Measurements from ENCODE around the gene VPS33B.

The VPS33B gene

DNA sequence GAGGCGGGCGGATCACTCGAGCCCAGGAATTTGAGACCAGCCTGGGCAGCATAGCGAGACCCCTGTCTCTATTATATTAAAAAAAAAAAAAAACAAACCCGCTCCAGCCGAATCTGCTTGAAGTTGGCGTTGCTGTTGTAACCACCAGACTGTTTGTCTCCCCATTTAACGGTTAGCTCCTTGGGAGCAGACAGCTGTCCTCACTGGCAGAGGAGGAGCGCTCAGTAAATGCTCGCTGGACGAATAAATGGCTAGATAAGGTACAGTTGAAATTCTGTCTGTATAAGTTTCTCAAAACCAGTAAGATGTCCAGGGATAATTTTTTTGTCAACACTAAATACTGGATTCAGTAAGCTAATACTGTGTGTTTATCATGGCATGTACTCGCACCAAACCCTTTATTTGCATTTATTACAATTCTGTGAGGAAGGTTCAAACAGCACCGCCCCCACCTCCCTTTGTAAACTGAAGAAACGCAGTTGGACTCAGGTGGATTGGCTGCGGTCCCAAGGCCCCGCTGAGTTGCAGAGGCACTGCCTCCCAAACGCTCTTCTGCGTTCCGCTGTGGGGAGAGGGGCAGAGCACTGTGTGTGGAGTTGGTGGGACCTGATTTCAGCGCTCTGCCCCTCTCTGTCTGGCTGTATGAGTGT, 66.6 kb downstream of the VPS33B start:
- Histone ChIP-seq H3K9me3 (ENCODE audit: severe bottlenecking) (no peaks in the 10 kb centered on the region), H3K4me3 (ENCODE audit: low read depth, low read length) (peak overlapping the region; percentile 90), H3K27me3 (ENCODE audit: insufficient read depth, low read depth, severe bottlenecking) (no peaks in the 10 kb centered on the region), H3K36me3 (peaks cover 40% of the 10 kb centered on the region), H3K27ac (peak overlapping the region; percentile 97)
- TF ChIP-seq, protein P1, sequence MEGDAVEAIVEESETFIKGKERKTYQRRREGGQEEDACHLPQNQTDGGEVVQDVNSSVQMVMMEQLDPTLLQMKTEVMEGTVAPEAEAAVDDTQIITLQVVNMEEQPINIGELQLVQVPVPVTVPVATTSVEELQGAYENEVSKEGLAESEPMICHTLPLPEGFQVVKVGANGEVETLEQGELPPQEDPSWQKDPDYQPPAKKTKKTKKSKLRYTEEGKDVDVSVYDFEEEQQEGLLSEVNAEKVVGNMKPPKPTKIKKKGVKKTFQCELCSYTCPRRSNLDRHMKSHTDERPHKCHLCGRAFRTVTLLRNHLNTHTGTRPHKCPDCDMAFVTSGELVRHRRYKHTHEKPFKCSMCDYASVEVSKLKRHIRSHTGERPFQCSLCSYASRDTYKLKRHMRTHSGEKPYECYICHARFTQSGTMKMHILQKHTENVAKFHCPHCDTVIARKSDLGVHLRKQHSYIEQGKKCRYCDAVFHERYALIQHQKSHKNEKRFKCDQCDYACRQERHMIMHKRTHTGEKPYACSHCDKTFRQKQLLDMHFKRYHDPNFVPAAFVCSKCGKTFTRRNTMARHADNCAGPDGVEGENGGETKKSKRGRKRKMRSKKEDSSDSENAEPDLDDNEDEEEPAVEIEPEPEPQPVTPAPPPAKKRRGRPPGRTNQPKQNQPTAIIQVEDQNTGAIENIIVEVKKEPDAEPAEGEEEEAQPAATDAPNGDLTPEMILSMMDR (IDR thresholded peaks at IDR 0.05; ENCODE audit: low read depth, low read length) = no peak
- no peak for DNase-seq

DNA sequence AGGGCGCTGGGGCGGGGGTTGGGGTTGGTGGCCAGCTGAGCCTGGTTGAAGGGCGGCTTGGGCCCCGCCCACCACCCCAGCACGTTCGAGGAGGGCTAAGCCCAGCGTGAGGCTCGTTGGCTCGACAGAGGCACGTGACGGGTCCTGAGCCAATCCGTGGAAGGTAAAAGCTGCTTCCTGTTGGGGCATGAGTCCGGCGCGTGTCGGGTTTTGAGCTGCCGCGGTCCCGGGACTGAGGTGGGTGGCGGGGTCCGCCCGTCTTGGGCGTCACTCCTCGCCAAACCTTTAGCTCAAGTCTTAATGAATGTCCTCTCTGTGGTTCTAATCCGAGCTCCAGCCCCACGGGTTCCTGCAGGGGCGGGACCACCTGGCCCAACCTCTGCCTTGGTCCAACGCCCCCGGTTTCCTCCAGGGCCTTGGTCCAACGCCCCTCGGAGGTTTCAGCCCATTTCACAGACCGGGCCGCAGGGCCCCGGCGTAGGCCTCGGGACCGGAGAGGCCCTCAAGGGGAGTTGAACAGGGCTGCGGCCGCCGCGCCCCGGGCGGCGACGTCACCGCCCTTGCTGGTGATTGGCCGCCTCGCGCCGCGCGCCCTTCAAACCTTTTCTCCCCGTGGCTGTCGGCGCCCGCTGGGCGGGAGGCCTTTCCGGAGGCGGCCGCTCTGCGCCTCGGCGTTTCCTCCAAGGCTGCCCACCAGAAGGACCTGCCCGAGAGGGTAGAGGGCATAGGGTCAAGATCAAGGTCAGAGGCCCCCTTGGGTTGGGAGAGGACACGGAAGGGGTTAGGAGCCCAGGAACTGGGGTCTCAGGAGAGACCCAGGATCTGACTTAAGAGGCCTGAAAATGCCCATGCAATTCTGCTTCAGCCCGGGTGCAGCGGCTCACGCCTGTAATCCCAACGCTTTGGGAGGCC, 67.4 kb downstream of the VPS33B start, which contains the start of gene RCCD1:
TSS of gene RCCD1 (plus strand) at position 173 of the 912 bp plus-strand sequence. CDS start 1,851 bp downstream, outside the sequence.
- peaks cover 37% of the 10 kb centered on the region for H3K36me3 ChIP-seq
- peak within 1 kb of the TSS; percentile 90 for H3K4me3 ChIP-seq (ENCODE audit: low read depth, low read length)
- DNase-seq = peak; percentile 96

DNA sequence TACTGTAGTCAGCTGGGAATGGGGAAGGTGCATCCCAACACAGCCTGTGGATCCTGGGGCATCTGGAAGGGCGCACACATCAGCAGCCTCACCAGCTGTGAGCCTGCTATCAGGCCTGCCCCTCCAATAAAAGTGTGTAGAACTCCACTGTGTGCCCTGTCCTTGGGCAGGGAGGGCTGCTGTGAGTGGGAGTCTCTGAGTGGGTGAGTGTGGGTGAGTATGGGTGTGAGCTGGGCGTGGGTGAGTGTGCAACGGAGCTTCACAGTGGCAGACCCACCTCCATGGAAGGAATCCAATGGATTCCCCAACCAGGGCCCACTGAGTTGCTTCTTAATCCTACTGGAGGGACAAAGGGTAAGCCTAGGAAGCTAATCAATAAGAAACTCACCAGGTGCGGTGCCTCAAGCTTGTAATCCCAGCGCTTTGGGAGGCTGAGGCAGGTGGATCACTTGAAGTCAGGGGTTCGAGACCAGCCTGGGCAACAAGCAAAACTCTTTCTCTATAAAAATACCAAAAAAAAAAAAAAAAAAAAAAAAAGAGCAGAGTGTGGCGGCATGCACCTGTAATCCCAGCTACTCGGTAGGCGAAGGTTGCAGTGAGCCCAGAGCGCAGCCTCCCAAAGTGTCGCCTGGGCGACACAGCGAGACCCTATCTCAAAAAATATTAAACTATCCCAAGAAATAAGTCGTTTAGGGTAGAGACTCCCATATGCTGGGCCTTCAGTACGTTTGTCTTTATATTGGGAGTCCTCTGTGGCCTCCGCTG, 68.3 kb downstream of the VPS33B start:
- Histone ChIP-seq H3K36me3 (peaks cover 41% of the 10 kb centered on the region), H3K9me3 (ENCODE audit: severe bottlenecking) (no peaks in the 10 kb centered on the region), H3K27ac (peak overlapping the region; percentile 97), H3K27me3 (ENCODE audit: insufficient read depth, low read depth, severe bottlenecking) (no peaks in the 10 kb centered on the region), H3K4me3 (ENCODE audit: low read depth, low read length) (no peak overlapping the region; the same call in 1 of the 2 replicates)
- DNase-seq = no peak
- TF ChIP-seq, protein P1 (IDR thresholded peaks at IDR 0.05; ENCODE audit: low read depth, low read length) = no peak

More for the DNA sequence above, 67.4 kb downstream of the VPS33B start, which contains the start of gene RCCD1:
- H3K27ac ChIP-seq = peak within 1 kb of the TSS; percentile 97
- H3K27me3 ChIP-seq (ENCODE audit: insufficient read depth, low read depth, severe bottlenecking) = no peaks in the 10 kb centered on the region
- H3K9me3 ChIP-seq (ENCODE audit: severe bottlenecking) = no peaks in the 10 kb centered on the region
- TF ChIP-seq, protein P1 (IDR thresholded peaks at IDR 0.05; ENCODE audit: low read depth, low read length) = no peak

DNA sequence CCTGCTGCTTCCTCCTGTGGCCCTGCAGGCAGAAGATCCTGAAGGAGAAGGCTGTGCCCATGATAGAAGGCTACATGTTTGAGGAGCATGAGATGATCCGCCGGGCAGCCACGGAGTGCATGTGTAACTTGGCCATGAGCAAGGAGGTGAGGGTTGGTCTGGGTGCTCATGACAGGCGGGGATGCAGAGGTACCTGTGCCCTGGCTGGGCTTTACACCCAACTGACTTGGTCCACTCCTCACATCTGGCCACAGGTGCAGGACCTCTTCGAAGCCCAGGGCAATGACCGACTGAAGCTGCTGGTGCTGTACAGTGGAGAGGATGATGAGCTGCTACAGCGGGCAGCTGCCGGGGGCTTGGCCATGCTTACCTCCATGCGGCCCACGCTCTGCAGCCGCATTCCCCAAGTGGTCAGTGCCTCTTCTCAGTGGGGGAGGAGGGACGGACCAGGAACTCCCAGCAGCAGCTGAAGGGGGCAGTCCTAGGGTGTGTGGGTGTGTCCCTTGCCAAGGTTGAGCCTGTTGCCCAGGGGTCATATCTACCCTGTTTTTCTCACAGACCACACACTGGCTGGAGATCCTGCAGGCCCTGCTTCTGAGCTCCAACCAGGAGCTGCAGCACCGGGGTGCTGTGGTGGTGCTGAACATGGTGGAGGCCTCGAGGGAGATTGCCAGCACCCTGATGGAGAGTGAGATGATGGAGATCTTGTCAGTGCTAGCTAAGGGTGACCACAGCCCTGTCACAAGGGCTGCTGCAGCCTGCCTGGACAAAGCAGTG, 69.3 kb downstream of the VPS33B start:
- Histone ChIP-seq H3K27ac (no peak overlapping the region), H3K27me3 (ENCODE audit: insufficient read depth, low read depth, severe bottlenecking) (no peaks in the 10 kb centered on the region), H3K4me3 (ENCODE audit: low read depth, low read length) (no peak overlapping the region), H3K9me3 (ENCODE audit: severe bottlenecking) (no peaks in the 10 kb centered on the region), H3K36me3 (peaks cover 44% of the 10 kb centered on the region)
- TF ChIP-seq, protein P1 (IDR thresholded peaks at IDR 0.05; ENCODE audit: low read depth, low read length) = no peak
- DNase-seq = no peak

DNA sequence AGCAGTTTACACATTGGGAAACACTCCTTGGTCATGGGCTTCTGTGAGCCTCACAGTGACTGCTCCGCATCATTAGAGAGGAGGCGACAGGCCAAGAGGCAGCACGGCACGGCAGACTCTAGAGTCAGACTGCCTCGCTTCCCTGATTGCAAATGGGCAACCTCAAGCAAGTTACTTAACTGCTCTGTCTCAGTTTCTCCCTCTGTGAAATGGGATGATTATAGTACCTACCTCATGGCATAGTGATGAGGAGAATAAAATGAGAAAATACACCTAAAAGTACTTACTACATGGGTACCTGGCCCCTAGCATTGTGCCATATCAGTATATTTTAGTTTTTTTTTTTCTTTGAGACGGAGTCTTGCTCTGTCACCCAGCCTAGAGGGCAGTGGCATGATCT, 71.7 kb downstream of the VPS33B start:
- H3K4me3 ChIP-seq (ENCODE audit: low read depth, low read length) = no peak overlapping the region
- no peaks in the 10 kb centered on the region for H3K27me3 ChIP-seq (ENCODE audit: insufficient read depth, low read depth, severe bottlenecking)
- TF ChIP-seq, protein P1 (IDR thresholded peaks at IDR 0.05; ENCODE audit: low read depth, low read length) = no peak
- no peak overlapping the region for H3K27ac ChIP-seq
- H3K9me3 ChIP-seq (ENCODE audit: severe bottlenecking) = no peaks in the 10 kb centered on the region
- peaks cover 49% of the 10 kb centered on the region for H3K36me3 ChIP-seq
- DNase-seq = no peak
